Keratinocyte (primary cell): ENCODE data around the gene ARMC9.

ENCODE experiments used
- CTCF ChIP-seq, 3 experiments: IDR thresholded peaks in 1 of 3; conservative IDR thresholded peaks in 1 of 3; optimal IDR thresholded peaks in 1 of 3; 2 replicates in 2 of 3; 3 replicates in 1 of 3; pipeline versions ENCODE3 to v1.5.1; 2011; ENCODE audit warnings: low read length in 3 of 3, mild to moderate bottlenecking in 3 of 3, moderate library complexity in 2 of 3, control low read depth in 1 of 3, inconsistent platforms in 1 of 3; ENCODE audit not compliant: insufficient read depth in 2 of 3; ENCODE audit errors: extremely low read depth in 1 of 3
- EZH2 ChIP-seq: IDR thresholded peaks from one replicate; pipeline ENCODE4 v1.6.1; 2012; ENCODE audit warnings: inconsistent platforms, mild to moderate bottlenecking, low read length, moderate library complexity

GRCh38 chr2:231198291-231199173 is at the start of gene ARMC9:
- no peak for TF ChIP-seq CTCF (optimal IDR thresholded peaks at IDR 0.05 in 1 of 3, IDR thresholded peaks at IDR 0.05 in 1 of 3, conservative IDR thresholded peaks at IDR 0.05 in 1 of 3; ENCODE audit: extremely low read depth in 1 of 3, insufficient read depth in 2 of 3, low read length in 3 of 3)
- no peak for TF ChIP-seq EZH2
